HG03354 (cell line): ENCODE results near the gene ABCG1.

Source experiments
- ATAC-seq: cut with Tn5 transposase; IDR thresholded peaks from one replicate; pipeline ENCODE4 v1.9.1; 2021; ENCODE audit warnings: mild to moderate bottlenecking; ENCODE audit not compliant: unreplicated experiment, poor library complexity, severe bottlenecking

The ABCG1 gene

GRCh38 chr21:42337830-42338728 lies 119.1 kb downstream of the ABCG1 start:
- no peak for ATAC-seq

- ATAC-seq, result no peak
These were observed 120.1 kb downstream of the ABCG1 start for GRCh38 chr21:42338729-42339715.

GRCh38 chr21:42340187-42341050 lies 121.5 kb downstream of the ABCG1 start:
- no peak for ATAC-seq

GRCh38 chr21:42341776-42342542 lies 123.0 kb downstream of the ABCG1 start:
- ATAC-seq, result no peak

- no peak for ATAC-seq
These were observed 124.2 kb downstream of the ABCG1 start for GRCh38 chr21:42343101-42343500.

GRCh38 chr21:42343556-42343955 lies 124.6 kb downstream of the ABCG1 start:
- no peak for ATAC-seq

- no peak for ATAC-seq
These were observed 125.1 kb downstream of the ABCG1 start for GRCh38 chr21:42343963-42344510.

- no peak for ATAC-seq
These were observed 125.7 kb downstream of the ABCG1 start for GRCh38 chr21:42344631-42345030.

GRCh38 chr21:42346441-42346840 lies 127.5 kb downstream of the ABCG1 start:
- ATAC-seq, result no peak
